ENCODE measurements around the gene DUSP22.
"Not testable (repeated sequence)": the region's sequence is repeated elsewhere in the genome, so short reads cannot be mapped to it uniquely, and the experiment has no call there.

Gene DUSP22

DNA sequence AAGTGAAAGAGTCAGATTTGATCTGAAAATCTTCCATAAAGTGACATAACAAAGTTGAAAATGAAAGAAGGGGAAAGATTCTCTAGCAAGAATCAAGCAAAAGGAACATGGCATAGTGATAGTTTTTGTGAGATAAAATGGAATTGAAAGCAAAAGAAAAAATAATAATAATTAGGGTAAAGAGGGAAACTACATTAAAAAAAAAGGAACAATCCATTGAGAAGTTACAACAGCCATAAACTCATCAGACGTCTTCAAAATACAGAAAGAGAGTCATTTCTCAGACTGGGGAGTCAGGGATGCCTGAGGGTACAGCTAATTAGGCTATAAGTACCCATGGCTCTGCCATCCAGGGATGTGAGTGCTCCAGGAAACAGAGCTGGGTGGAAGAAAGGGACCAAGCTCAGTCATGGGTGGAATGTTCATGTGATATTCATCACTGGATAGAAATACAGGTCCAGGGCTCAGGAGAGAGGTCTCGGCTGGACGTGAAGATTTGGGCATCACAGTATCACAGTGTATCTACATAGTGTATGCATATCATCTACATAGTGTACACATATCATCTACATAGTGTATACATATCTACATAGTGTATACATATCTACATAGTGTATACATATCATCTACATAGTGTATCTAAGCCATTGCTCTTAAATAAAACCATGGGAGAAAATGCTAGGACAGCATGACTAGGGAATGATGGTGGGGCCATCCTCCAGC lies 29.4 kb downstream of the DUSP22 start:
- no peaks in the 10 kb centered on the region for H3K27me3 Mint-ChIP-seq
- H3K27ac Mint-ChIP-seq = no peak overlapping the region
- no peak overlapping the region for H3K4me3 Mint-ChIP-seq
- H3K4me1 Mint-ChIP-seq = peaks cover 15% of the 10 kb centered on the region
- no peaks in the 10 kb centered on the region for H3K9me3 Mint-ChIP-seq
- peaks cover 2% of the 10 kb centered on the region for H3K36me3 Mint-ChIP-seq

- no peak overlapping the region for H3K4me3 Mint-ChIP-seq
- H3K36me3 Mint-ChIP-seq = peaks cover 2% of the 10 kb centered on the region
- no peak overlapping the region for H3K27ac Mint-ChIP-seq
- peaks cover 10% of the 10 kb centered on the region for H3K4me1 Mint-ChIP-seq
- H3K27me3 Mint-ChIP-seq = no peaks in the 10 kb centered on the region
- H3K9me3 Mint-ChIP-seq = no peaks in the 10 kb centered on the region
These were observed 30.1 kb downstream of the DUSP22 start for GRCh38 chr6:322259-322930.

GRCh38 chr6:322940-323729 lies 30.8 kb downstream of the DUSP22 start:
- Mint-ChIP-seq H3K9me3 (no peaks in the 10 kb centered on the region), H3K4me1 (peaks cover 8% of the 10 kb centered on the region), H3K27me3 (no peaks in the 10 kb centered on the region), H3K36me3 (peaks cover 2% of the 10 kb centered on the region), H3K4me3 (no peak overlapping the region), H3K27ac (no peak overlapping the region)

DNA sequence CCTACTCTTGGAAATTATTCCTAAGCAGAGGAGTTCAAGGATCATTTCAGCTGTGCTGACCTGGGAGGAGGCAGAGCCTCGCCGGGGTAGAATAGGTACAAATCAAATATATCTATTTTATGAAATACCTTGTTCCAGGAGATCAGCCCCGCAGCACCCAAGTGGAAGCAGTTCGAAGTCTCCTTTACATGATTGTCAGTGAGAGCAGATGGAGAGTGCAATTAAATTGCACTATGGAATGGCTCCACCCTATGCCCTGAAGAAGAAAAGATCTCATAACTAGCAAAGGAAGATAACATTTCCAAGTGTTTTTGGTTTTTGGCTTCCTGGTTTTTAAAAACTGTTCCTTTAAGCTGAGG lies 31.4 kb downstream of the DUSP22 start:
- Mint-ChIP-seq H3K9me3 (no peaks in the 10 kb centered on the region), H3K4me1 (peaks cover 8% of the 10 kb centered on the region), H3K27ac (no peak overlapping the region), H3K27me3 (no peaks in the 10 kb centered on the region), H3K36me3 (peaks cover 2% of the 10 kb centered on the region), H3K4me3 (no peak overlapping the region)

DNA sequence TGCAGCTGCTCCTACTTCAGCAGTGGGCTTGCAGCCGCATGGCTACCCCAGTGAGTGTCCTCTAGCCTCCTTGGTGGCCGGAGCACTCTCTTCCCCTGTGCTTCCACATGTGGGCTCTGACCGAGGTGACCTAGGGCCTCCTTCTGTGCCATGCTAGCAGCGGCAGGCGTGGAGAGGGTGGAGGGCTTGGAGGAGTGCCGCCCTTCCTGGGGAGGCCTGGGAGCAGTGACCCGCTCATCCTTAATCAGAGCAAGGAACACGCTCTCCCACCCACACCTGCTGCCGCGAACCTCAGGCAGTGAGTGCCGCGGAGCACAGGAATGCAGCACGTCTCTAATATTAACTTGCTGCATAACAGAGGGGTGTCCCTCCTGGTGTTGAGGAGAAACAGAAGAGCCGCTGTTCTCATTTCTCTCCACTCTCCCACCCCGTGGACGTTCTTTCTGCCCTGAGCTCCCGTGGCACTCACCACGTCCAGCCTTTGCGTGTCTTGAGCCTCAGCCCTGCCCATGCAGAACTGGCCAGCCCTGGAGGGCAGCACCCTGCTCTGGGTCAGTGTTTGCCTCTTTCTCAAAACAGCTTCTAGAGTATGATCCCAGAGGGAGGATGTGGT lies 31.9 kb downstream of the DUSP22 start:
- H3K36me3 Mint-ChIP-seq = no peaks in the 10 kb centered on the region
- no peaks in the 10 kb centered on the region for H3K27me3 Mint-ChIP-seq
- no peaks in the 10 kb centered on the region for H3K9me3 Mint-ChIP-seq
- no peak overlapping the region for H3K27ac Mint-ChIP-seq
- peaks cover 6% of the 10 kb centered on the region for H3K4me1 Mint-ChIP-seq
- no peak overlapping the region for H3K4me3 Mint-ChIP-seq

DNA sequence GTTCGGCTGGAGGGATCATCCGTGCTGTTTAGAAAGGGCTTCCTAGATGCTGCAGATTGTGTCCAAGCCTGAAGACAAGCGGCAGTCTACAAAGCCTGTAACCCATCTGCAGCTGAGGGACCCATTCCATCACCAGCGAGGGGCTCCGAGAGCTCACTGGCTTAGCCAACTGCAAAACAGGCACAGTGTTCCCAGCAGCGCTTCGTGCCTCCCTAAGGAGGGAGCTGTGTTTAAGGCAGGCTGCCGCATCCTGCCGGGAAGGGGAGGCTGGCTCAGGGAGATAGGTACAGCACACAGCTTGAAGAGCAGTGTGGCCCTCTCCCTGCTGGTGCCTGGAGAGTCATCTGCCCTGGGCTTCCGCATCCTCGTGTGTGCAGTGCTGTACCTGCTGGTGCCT lies 32.4 kb downstream of the DUSP22 start:
- Mint-ChIP-seq H3K27ac (no peak overlapping the region), H3K9me3 (no peaks in the 10 kb centered on the region), H3K4me1 (peaks cover 1% of the 10 kb centered on the region), H3K4me3 (no peak overlapping the region), H3K36me3 (no peaks in the 10 kb centered on the region), H3K27me3 (no peaks in the 10 kb centered on the region)

DNA sequence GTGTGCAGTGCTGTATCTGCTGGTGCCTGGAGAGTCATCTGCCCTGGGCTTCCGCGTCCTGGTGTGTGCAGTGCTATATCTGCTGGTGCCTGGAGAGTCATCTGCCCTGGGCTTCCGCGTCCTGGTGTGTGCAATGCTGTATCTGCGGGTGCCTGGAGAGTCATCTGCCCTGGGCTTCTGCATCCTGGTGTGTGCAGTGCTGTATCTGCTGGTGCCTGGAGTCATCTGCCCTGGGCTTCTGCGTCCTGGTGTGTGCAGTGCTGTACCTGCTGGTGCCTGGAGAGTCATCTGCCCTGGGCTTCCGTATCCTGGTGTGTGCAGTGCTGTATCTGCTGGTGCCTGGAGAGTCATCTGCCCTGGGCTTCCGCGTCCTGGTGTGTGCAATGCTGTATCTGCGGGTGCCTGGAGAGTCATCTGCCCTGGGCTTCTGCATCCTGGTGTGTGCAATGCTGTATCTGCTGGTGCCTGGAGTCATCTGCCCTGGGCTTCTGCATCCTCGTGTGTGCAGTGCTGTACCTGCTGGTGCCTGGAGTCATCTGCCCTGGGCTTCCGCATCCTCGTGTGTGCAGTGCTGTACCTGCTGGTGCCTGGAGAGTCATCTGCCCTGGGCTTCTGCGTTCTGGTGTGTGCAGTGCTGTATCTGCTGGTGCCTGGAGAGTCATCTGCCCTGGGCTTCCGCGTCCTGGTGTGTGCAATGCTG lies 33.0 kb downstream of the DUSP22 start:
- H3K9me3 Mint-ChIP-seq, H3K27ac Mint-ChIP-seq, H3K27me3 Mint-ChIP-seq, H3K4me3 Mint-ChIP-seq, H3K36me3 Mint-ChIP-seq, H3K4me1 Mint-ChIP-seq: not testable (repeated sequence)

DNA sequence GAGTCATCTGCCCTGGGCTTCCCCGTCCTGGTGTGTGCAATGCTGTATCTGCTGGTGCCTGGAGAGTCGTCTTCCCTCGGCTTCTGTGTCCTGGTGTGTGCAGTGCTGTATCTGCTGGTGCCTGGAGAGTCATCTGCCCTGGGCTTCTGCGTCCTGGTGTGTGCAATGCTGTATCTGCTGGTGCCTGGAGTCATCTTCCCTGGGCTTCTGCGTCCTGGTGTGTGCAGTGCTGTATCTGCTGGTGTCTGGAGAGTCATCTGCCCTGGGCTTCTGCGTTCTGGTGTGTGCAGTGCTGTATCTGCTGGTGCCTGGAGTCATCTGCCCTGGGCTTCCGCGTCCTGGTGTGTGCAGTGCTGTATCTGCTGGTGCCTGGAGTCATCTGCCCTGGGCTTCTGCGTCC lies 33.8 kb downstream of the DUSP22 start:
- H3K27me3 Mint-ChIP-seq, H3K4me3 Mint-ChIP-seq, H3K27ac Mint-ChIP-seq, H3K9me3 Mint-ChIP-seq, H3K36me3 Mint-ChIP-seq, H3K4me1 Mint-ChIP-seq: not testable (repeated sequence)

DNA sequence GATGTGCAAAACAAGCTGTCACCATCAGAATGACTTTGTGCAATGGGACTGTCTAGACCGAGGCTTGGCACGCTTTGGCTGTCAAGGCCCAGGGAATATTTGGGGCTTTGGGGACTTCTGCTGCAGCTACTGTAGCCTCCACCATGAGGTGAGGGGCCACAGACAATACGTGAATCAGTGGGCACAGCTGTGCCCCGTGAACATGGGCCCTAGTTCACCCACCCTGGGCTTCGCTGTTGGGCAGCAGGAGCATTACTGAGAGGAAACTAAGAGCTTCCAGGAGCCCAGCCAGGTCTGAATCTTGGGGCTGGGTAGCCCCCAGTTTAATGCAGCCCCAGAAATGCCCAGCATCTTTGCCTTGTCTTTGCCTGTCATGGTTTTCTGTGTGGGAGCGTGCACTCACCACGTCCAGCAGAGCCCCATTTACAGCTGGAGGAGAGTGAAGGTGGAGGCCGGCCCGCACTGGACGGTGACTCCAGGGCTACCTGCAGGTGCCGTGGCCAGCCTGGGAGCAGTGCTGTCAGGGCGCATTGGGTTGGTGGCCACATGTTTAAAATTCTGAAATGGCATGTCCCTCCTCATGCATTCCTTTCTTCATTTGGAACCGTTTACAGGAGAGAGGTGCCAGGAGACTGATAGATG lies 34.7 kb downstream of the DUSP22 start:
- Mint-ChIP-seq H3K27ac (no peak overlapping the region), H3K27me3 (no peaks in the 10 kb centered on the region), H3K4me3 (no peak overlapping the region), H3K4me1 (no peaks in the 10 kb centered on the region), H3K9me3 (no peaks in the 10 kb centered on the region), H3K36me3 (no peaks in the 10 kb centered on the region)

GRCh38 chr6:327538-328116 lies 35.3 kb downstream of the DUSP22 start:
- H3K27ac Mint-ChIP-seq = no peak overlapping the region

DNA sequence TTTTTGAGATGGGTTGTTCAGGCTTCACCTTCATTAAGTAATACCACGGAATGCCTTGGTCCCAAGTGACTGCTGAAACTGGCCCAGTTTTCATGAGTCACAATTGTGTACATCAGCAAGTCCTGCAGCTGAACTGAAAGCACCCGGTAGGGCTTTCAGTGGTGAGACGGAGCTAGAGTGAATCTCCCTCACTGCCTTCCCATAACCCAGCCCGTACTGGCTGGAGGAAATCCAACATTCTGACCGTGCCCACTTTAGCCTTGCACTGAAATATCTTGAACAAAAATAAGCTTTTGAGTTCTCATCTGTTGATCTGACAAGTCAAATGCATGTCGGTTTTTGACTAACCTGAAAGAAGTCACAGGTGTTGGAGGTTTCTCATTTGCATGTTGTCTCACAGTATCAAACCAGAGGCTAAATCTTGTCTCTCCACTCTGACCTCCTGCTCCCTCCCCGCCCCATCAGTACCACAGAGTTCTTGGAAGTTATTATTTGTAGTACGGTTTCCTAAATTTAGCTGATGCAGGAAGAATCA lies 35.9 kb downstream of the DUSP22 start:
- Mint-ChIP-seq H3K4me1 (no peaks in the 10 kb centered on the region), H3K27ac (no peak overlapping the region), H3K4me3 (no peak overlapping the region), H3K27me3 (no peaks in the 10 kb centered on the region), H3K9me3 (no peaks in the 10 kb centered on the region), H3K36me3 (no peaks in the 10 kb centered on the region)

More at GRCh38 chr6:327538-328116, 35.3 kb downstream of the DUSP22 start:
- no peaks in the 10 kb centered on the region for H3K27me3 Mint-ChIP-seq
- no peak overlapping the region for H3K4me3 Mint-ChIP-seq
- no peaks in the 10 kb centered on the region for H3K36me3 Mint-ChIP-seq
- no peaks in the 10 kb centered on the region for H3K9me3 Mint-ChIP-seq
- no peaks in the 10 kb centered on the region for H3K4me1 Mint-ChIP-seq

GRCh38 chr6:328924-329323 lies 36.6 kb downstream of the DUSP22 start:
- Mint-ChIP-seq H3K27ac (no peak overlapping the region), H3K4me1 (no peaks in the 10 kb centered on the region), H3K27me3 (no peaks in the 10 kb centered on the region), H3K36me3 (no peaks in the 10 kb centered on the region), H3K4me3 (no peak overlapping the region), H3K9me3 (no peaks in the 10 kb centered on the region)

DNA sequence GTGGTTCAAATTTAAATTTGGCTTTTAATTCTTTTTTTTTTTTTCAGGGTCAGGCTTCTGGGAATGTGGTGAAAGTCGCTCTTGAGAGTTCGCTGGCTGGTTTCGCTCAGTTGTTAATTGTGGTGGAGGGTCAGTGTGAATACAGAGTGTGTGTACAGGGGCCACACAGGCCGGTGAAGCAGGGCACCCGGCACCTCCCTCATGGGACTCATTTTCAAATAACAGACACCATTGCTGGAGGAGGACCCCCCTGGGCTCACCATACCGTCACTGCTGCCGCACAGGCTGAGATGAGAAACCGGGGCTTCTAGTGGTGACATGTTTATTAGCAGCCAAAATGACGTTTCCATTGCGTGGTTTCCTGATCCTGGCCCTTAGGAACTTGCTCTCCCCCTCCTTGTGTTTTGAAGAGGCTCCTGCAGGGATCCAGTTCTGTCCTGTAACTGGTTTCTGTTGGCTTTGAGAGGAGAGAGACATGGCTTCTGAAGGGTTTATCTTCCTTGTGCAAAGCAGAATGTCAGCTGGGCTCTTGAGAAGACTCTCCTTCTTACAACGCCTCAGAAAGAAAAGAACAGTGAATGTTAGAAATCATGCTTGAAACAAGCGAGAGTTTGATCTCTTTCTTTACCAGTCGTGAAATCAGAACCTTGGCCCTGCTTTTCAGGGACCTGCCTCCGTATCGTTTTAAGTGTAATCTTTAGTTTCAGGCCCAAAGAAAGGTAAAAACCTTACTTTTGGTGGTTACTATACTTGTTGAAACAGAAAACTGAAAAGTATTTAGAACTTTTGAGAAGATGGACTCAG lies 37.8 kb downstream of the DUSP22 start:
- no peaks in the 10 kb centered on the region for H3K36me3 Mint-ChIP-seq
- no peaks in the 10 kb centered on the region for H3K27me3 Mint-ChIP-seq
- H3K4me3 Mint-ChIP-seq = no peak overlapping the region
- no peaks in the 10 kb centered on the region for H3K9me3 Mint-ChIP-seq
- no peaks in the 10 kb centered on the region for H3K4me1 Mint-ChIP-seq
- H3K27ac Mint-ChIP-seq = no peak overlapping the region

DNA sequence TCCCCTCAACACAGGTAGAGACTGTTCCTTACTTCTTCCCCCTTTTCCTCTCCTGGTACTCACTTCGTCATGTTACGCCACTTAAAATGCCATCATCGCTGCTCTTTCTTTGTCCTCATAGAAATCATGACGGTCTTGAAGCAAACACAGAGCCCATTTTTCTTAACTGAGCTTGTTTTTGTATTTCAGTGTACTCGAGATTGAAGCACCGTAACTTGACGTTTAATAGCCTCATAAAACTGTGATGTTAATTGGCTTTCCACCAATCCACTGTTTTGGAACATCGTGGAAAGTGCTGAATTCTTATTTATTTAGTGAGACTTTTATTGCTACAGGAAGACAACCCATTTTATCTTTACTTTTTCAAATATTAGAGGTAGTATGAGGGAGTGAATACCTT lies 38.7 kb downstream of the DUSP22 start:
- no peaks in the 10 kb centered on the region for H3K9me3 Mint-ChIP-seq
- H3K4me1 Mint-ChIP-seq = peaks cover 4% of the 10 kb centered on the region
- no peaks in the 10 kb centered on the region for H3K27me3 Mint-ChIP-seq
- no peaks in the 10 kb centered on the region for H3K36me3 Mint-ChIP-seq
- H3K4me3 Mint-ChIP-seq = no peak overlapping the region
- H3K27ac Mint-ChIP-seq = no peak overlapping the region
